GM12878 (cell line): Measurements from ENCODE around the gene CARM1. TPM values are rescaled to one million over a fixed set of nuclear protein-coding genes. Genes with fewer than 3 reads are reported as not detected.

ENCODE experiments used
- ASH2L ChIP-seq: fragments of 300-600, 200-600 bp; sonication (generic); IDR thresholded peaks from 2 replicates; pipeline ENCODE4 v1.6.1; 2017; ENCODE audit warnings: low read depth, mild to moderate bottlenecking, borderline replicate concordance
- ATF3 ChIP-seq: IDR thresholded peaks from 2 replicates; pipeline ENCODE4 v1.6.1; 2011; ENCODE audit warnings: low read depth, mild to moderate bottlenecking, low read length, moderate library complexity, borderline replicate concordance; ENCODE audit errors: extremely low read depth
- BACH1 ChIP-seq: fragments of 450-650 bp; IDR thresholded peaks from 2 replicates; pipeline ENCODE4 v1.6.1; 2017; ENCODE audit warnings: mild to moderate bottlenecking, borderline replicate concordance
- CREM ChIP-seq: IDR thresholded peaks from 2 replicates; pipeline ENCODE4 v1.6.1; 2014; ENCODE audit warnings: antibody characterized with exemption, low read depth
- E4F1 ChIP-seq: fragments of 450-650 bp; IDR thresholded peaks from 2 replicates; pipeline ENCODE4 v1.6.1; 2018; ENCODE audit warnings: borderline replicate concordance, mild to moderate bottlenecking; ENCODE audit not compliant: partially characterized antibody
- GATAD2B ChIP-seq: fragments of 450-650 bp; conservative IDR thresholded peaks from 2 replicates; pipeline ENCODE4 v1.6.1; 2017; ENCODE audit warnings: low read depth, mild to moderate bottlenecking, moderate library complexity
- HCFC1 ChIP-seq: fragments of 150-350 bp; IDR thresholded peaks from 2 replicates; pipeline ENCODE4 v1.6.1; 2014; ENCODE audit warnings: low read length
- IRF5 ChIP-seq: fragments of 450-650 bp; IDR thresholded peaks from 2 replicates; pipeline ENCODE4 v1.6.1; 2017; ENCODE audit warnings: borderline replicate concordance
- MAX ChIP-seq: IDR thresholded peaks from 2 replicates; pipeline ENCODE4 v1.6.1; 2012; ENCODE audit warnings: low read depth, low read length, improper control_type of control experiment
- MTA3 ChIP-seq: IDR thresholded peaks from 2 replicates; pipeline ENCODE4 v1.6.1; 2012; ENCODE audit warnings: low read length, inconsistent platforms, borderline replicate concordance
- NFYA ChIP-seq: IDR thresholded peaks from 2 replicates; pipeline ENCODE4 v1.6.1; 2011; ENCODE audit warnings: low read depth, mild to moderate bottlenecking, low read length, improper control_type of control experiment, borderline replicate concordance
- NR2C1 ChIP-seq: fragments of 450-650 bp; IDR thresholded peaks from 2 replicates; pipeline ENCODE4 v1.6.1; 2017; ENCODE audit warnings: antibody characterized with exemption, mild to moderate bottlenecking, moderate library complexity
- PRDM15 ChIP-seq: fragments of 450-650 bp; formaldehyde crosslinking; IDR thresholded peaks from 2 replicates; pipeline ENCODE4 v1.4.0; 2020; ENCODE audit warnings: mild to moderate bottlenecking, moderate library complexity
- RAD51 ChIP-seq: fragments of 450-650 bp; IDR thresholded peaks from 2 replicates; pipeline ENCODE4 v1.6.1; 2016; ENCODE audit warnings: moderate library complexity, mild to moderate bottlenecking, inconsistent platforms
- RELB ChIP-seq: fragments of 450-650 bp; IDR thresholded peaks from 2 replicates; pipeline ENCODE4 v1.6.1; 2017; ENCODE audit warnings: low read depth, mild to moderate bottlenecking, moderate library complexity
- RFX5 ChIP-seq: IDR thresholded peaks from 2 replicates; pipeline ENCODE4 v1.6.1; 2011; ENCODE audit warnings: low read depth, low read length, improper control_type of control experiment
- SP1 ChIP-seq: IDR thresholded peaks from one replicate; pipeline ENCODE4 v1.6.1; 2011; ENCODE audit warnings: low read depth, low read length
- STAT1 ChIP-seq: fragments of 450-650 bp; conservative IDR thresholded peaks from 2 replicates; pipeline ENCODE4 v1.6.1; 2014; ENCODE audit warnings: antibody characterized with exemption, mild to moderate bottlenecking
- SUPT20H ChIP-seq: IDR thresholded peaks from 2 replicates; pipeline ENCODE4 v1.6.1; 2011; ENCODE audit warnings: low read depth, mild to moderate bottlenecking, low read length, moderate library complexity, borderline replicate concordance; ENCODE audit not compliant: control insufficient read depth
- ZNF217 ChIP-seq: fragments of 450-650 bp; IDR thresholded peaks from 2 replicates; pipeline ENCODE4 v1.6.1; 2017; ENCODE audit warnings: antibody characterized with exemption, mild to moderate bottlenecking
- polyA plus RNA-seq, 11 experiments: library from polyadenylated mRNA; depleted of rRNA in 4 of 11; unstranded in 6 of 11; stranded (reverse) in 5 of 11; fragments of >200 nt; fragmentation: Nextera tagmentation in 4 of 11; fragmentation: Illumina TruSeq in 1 of 11; extraction: Ambion mirVana in 4 of 11; extraction: Trizol in 1 of 11; gene quantifications; 1 replicate in 1 of 11; 2 replicates in 10 of 11; pipeline versions ENCODE4 v1.2.1 to v1.2.3, GENCODE V29; 2011 to 2016; ENCODE audit warnings: inconsistent platforms in 2 of 11, missing spikeins in 2 of 11, low read depth in 1 of 11
- total RNA-seq, 4 experiments: library from RNA; depleted of rRNA in 3 of 4; stranded (reverse); fragments of >200 nt in 3 of 4; fragmentation: Illumina TruSeq in 1 of 4; extraction: Trizol in 1 of 4; gene quantifications; 2 replicates each; pipeline versions ENCODE4 v1.2.1 to v1.2.3, GENCODE V29; 2013 to 2021

The CARM1 gene
- total and polyA plus RNA-seq, 10 of the 15 experiments (the other 5 are each of a cell fraction or from before 2014, with no cell fraction given): 0.45 to 116 (median 39.7) TPM

- peak; percentile 96 for TF ChIP-seq RELB
- no peak; the same call in 1 of the 2 replicates for TF ChIP-seq RFX5
- peak; percentile 25; the same call in 1 of the 2 replicates for TF ChIP-seq GATAD2B
- TF ChIP-seq MTA3: peak; percentile 5; the same call in 1 of the 2 replicates
- peak; percentile 96 for TF ChIP-seq IRF5
- peak; percentile 65 for TF ChIP-seq E4F1
- 0 out of 2 replicates have a peak, but pooled peaks have one; percentile 78 for TF ChIP-seq STAT1
- TF ChIP-seq ASH2L: no peak
- no peak for TF ChIP-seq HCFC1
- no peak for TF ChIP-seq ATF3
- TF ChIP-seq NFYA: no peak
- no peak for TF ChIP-seq SUPT20H
- no peak for TF ChIP-seq MAX
- TF ChIP-seq RAD51: no peak
- peak; percentile 76 for TF ChIP-seq SP1
- no peak; the same call in 1 of the 2 replicates for TF ChIP-seq CREM
- TF ChIP-seq ZNF217: no peak
- peak; percentile 57 for TF ChIP-seq NR2C1
- TF ChIP-seq BACH1: peak; percentile 60; the same call in 1 of the 2 replicates
- no peak for TF ChIP-seq PRDM15 (CRISPR knock-in tag)
Observed at GRCh38 chr19:10835754-10836478, 35.4 kb upstream of the CARM1 start, which contains the start of gene TMED1 (continued).
